ENCODE data around the gene MEGF6. TPM values are rescaled to one million over a fixed set of nuclear protein-coding genes. Genes with fewer than 3 reads are reported as not detected.

MEGF6 gene
- total RNA-seq, 1 donor: 102 TPM

- no peak for DNase-seq (ENCODE audit: low read depth)
- no peak for TF ChIP-seq CTCF (IDR thresholded peaks at IDR 0.05; ENCODE audit: insufficient read depth, low read length)
- H3K4me3 ChIP-seq (ENCODE audit: low read depth, low read length): no peak overlapping the region
Observed at GRCh38 chr1:3440300-3440681, 171.0 kb downstream of the MEGF6 start.

Small RNAs within 50 kb of the gene (small RNA-seq; reads per million reads assigned to genes)
- 0.25 reads per million for gene MIR551A

Other genes starting within 250 kb of the MEGF6 start
- gene ARHGEF16, start 156.8 kb downstream of the MEGF6 start, total RNA-seq (ENCODE audit: low replicate concordance): 0.18 TPM in 1 of 2 replicates, not detected in the other
- gene TPRG1L, start 13.5 kb upstream of the MEGF6 start, total RNA-seq (ENCODE audit: low replicate concordance): 14.6 and 44.4 TPM in 2 replicates
- gene WRAP73, start 38.6 kb upstream of the MEGF6 start, total RNA-seq (ENCODE audit: low replicate concordance): 6.0 and 10.0 TPM in 2 replicates
- gene TP73, start 41.0 kb upstream of the MEGF6 start, total RNA-seq (ENCODE audit: low replicate concordance): 0.18 TPM in 1 of 2 replicates, not detected in the other
- not detected in 2 replicates for gene CCDC27, start 140.9 kb upstream of the MEGF6 start, total RNA-seq (ENCODE audit: low replicate concordance)
- 4.6 TPM in 1 of 2 replicates, not detected in the other for gene SMIM1, start 161.2 kb upstream of the MEGF6 start, total RNA-seq (ENCODE audit: low replicate concordance)
- gene LRRC47, start 185.0 kb upstream of the MEGF6 start, total RNA-seq (ENCODE audit: low replicate concordance): 22.9 and 37.8 TPM in 2 replicates
- 16.9 and 24.9 TPM in 2 replicates for gene CEP104, start 245.7 kb upstream of the MEGF6 start, total RNA-seq (ENCODE audit: low replicate concordance)
- 3.6 and 7.8 TPM in 2 replicates for gene DFFB, start 246.0 kb upstream of the MEGF6 start, total RNA-seq (ENCODE audit: low replicate concordance)